IMR-90 (cell line): ENCODE measurements around the gene PTPRK. TPM values are rescaled to one million over a fixed set of nuclear protein-coding genes. Genes with fewer than 3 reads are reported as not detected.

Source experiments
- ATAC-seq: fragments of 200-7000 bp; cut with Tn5 transposase; 2 replicates; pipeline ENCODE4 v1.9.1; 2020; ENCODE audit warnings: low read depth, mild to moderate bottlenecking, moderate library complexity
- BruUV-seq: library from RNA; stranded (reverse); fragments of 400-500 nt; replicated peaks from 2 replicates; lab custom pipeline; 2021; lab: Mats Ljungman, UMichigan
- CTCF ChIA-PET: fragments of 300-600 bp; formaldehyde crosslinking; extraction: SDS; loops from one replicate; lab custom pipeline; 2021; ENCODE audit warnings: antibody characterized with exemption; lab: Yijun Ruan, JAX
- POLR2A ChIA-PET: fragments of 300-600 bp; sonication (Branson Sonifier 250); formaldehyde crosslinking; loops from one replicate; lab custom pipeline; 2022; ENCODE audit warnings: antibody characterized with exemption; ENCODE audit not compliant: unreplicated experiment; lab: Charles Lee
- DNase-seq: peaks from one replicate; pipeline ENCODE4 v3.0.0; 2013
- H2AFZ ChIP-seq: replicated peaks from 2 replicates; pipeline ENCODE3; 2013; ENCODE audit warnings: low read length, mild to moderate bottlenecking; ENCODE audit not compliant: poor library complexity
- H2AK5ac ChIP-seq: 2 replicates; pipeline ENCODE4 v1.6.1; 2013; ENCODE audit warnings: low read depth, low read length, inconsistent platforms
- H2AK9ac ChIP-seq: replicated peaks from 2 replicates; pipeline ENCODE3; 2013; ENCODE audit warnings: mild to moderate bottlenecking, low read depth, low read length, moderate library complexity; ENCODE audit not compliant: poor library complexity
- H2BK120ac ChIP-seq: 2 replicates; pipeline ENCODE4 v1.6.1; 2013; ENCODE audit warnings: low read depth, low read length, inconsistent platforms
- H2BK15ac ChIP-seq: 3 replicates; pipeline ENCODE4 v1.6.1; 2013; ENCODE audit warnings: low read depth, low read length, inconsistent platforms
- H2BK20ac ChIP-seq: 2 replicates; pipeline ENCODE4 v1.6.1; 2013; ENCODE audit warnings: low read depth, mild to moderate bottlenecking, inconsistent platforms, low read length, moderate library complexity
- H2BK5ac ChIP-seq: 2 replicates; pipeline ENCODE4 v1.6.1; 2013; ENCODE audit warnings: mild to moderate bottlenecking, low read depth, low read length, inconsistent platforms; ENCODE audit not compliant: poor library complexity, severe bottlenecking
- H3K14ac ChIP-seq: replicated peaks from 2 replicates; pipeline ENCODE4 v1.6.1; 2013; ENCODE audit warnings: low read depth, low read length, inconsistent platforms
- H3K18ac ChIP-seq: 2 replicates; pipeline ENCODE4 v1.6.1; 2013; ENCODE audit warnings: low read depth, low read length, control low read depth
- H3K23ac ChIP-seq: 2 replicates; pipeline ENCODE4 v1.6.1; 2013; ENCODE audit warnings: low read depth, low read length, inconsistent platforms
- H3K27ac ChIP-seq: 2 replicates; pipeline ENCODE4 v1.5.1; 2013; ENCODE audit warnings: mild to moderate bottlenecking, control low read depth, low read length; ENCODE audit not compliant: insufficient read depth
- H3K27me3 ChIP-seq: 2 replicates; pipeline ENCODE4 v1.6.1; 2013; ENCODE audit warnings: low read length; ENCODE audit not compliant: control insufficient read depth, insufficient read depth
- H3K36me3 ChIP-seq: 2 replicates; pipeline ENCODE4 v1.6.1; 2013; ENCODE audit warnings: low read length, mixed read lengths; ENCODE audit not compliant: control insufficient read depth, insufficient read depth
- H3K4ac ChIP-seq: 2 replicates; pipeline ENCODE4 v1.6.1; 2013; ENCODE audit warnings: low read depth, low read length, inconsistent platforms
- H3K4me1 ChIP-seq: 2 replicates; pipeline ENCODE4 v1.6.1; 2013; ENCODE audit warnings: low read length, mixed read lengths; ENCODE audit not compliant: control insufficient read depth, insufficient read depth
- H3K4me2 ChIP-seq: 2 replicates; pipeline ENCODE4 v1.6.1; 2013; ENCODE audit warnings: low read depth, mild to moderate bottlenecking, control low read depth, low read length, moderate library complexity
- H3K4me3 ChIP-seq: 2 replicates; pipeline ENCODE4 v1.5.1; 2013; ENCODE audit warnings: low read depth, mild to moderate bottlenecking, control low read depth, low read length, moderate library complexity; ENCODE audit not compliant: insufficient read depth
- H3K56ac ChIP-seq: 2 replicates; pipeline ENCODE4 v1.6.1; 2013; ENCODE audit warnings: low read length, inconsistent platforms; ENCODE audit not compliant: insufficient read depth; ENCODE audit errors: extremely low read depth
- H3K79me1 ChIP-seq, 2 experiments: 2 replicates each; pipeline ENCODE4 v1.6.1; 2013; ENCODE audit warnings: low read length in 2 of 2, inconsistent platforms in 1 of 2, low read depth in 1 of 2
- H3K9ac ChIP-seq: 2 replicates; pipeline ENCODE4 v1.6.1; 2013; ENCODE audit warnings: low read depth, low read length, control low read depth
- H3K9me1 ChIP-seq: 2 replicates; pipeline ENCODE4 v1.6.1; 2013; ENCODE audit warnings: low read length, inconsistent platforms; ENCODE audit not compliant: insufficient read depth
- H3K9me3 ChIP-seq: 2 replicates; pipeline ENCODE4 v1.6.1; 2013; ENCODE audit warnings: low read length; ENCODE audit not compliant: control insufficient read depth, insufficient read depth
- H4K20me1 ChIP-seq: 2 replicates; pipeline ENCODE4 v1.6.1; 2013; ENCODE audit warnings: low read length, inconsistent platforms; ENCODE audit not compliant: insufficient read depth
- H4K5ac ChIP-seq: 2 replicates; pipeline ENCODE4 v1.6.1; 2013; ENCODE audit warnings: mild to moderate bottlenecking, low read depth, low read length, control low read depth
- H4K8ac ChIP-seq, 2 experiments: 2 replicates each; pipeline ENCODE4 v1.6.1; 2013; ENCODE audit warnings: low read depth in 2 of 2, low read length in 2 of 2, control low read depth in 1 of 2, inconsistent platforms in 1 of 2
- H4K91ac ChIP-seq: 2 replicates; pipeline ENCODE4 v1.6.1; 2013; ENCODE audit warnings: low read depth, low read length, inconsistent platforms; ENCODE audit not compliant: insufficient read depth
- BHLHE40 ChIP-seq: fragments of 150-350 bp; IDR thresholded peaks from 2 replicates; pipeline ENCODE4 v1.6.1; 2016; ENCODE audit warnings: mild to moderate bottlenecking, low read depth, low read length
- CEBPB ChIP-seq: IDR thresholded peaks from 2 replicates; pipeline ENCODE4 v1.6.1; 2012; ENCODE audit warnings: low read depth, low read length, improper control_type of control experiment
- CHD1 ChIP-seq: IDR thresholded peaks from 2 replicates; pipeline ENCODE4 v1.6.1; 2012; ENCODE audit warnings: low read depth, low read length, improper control_type of control experiment
- FOS ChIP-seq: fragments of 150-350 bp; IDR thresholded peaks from 2 replicates; pipeline ENCODE4 v1.6.1; 2016; ENCODE audit warnings: low read depth, low read length
- MAFK ChIP-seq: IDR thresholded peaks from 2 replicates; pipeline ENCODE4 v1.6.1; 2012; ENCODE audit warnings: low read depth, low read length, improper control_type of control experiment
- MAZ ChIP-seq: IDR thresholded peaks from 2 replicates; pipeline ENCODE4 v1.6.1; 2012; ENCODE audit warnings: low read depth, mild to moderate bottlenecking, low read length, improper control_type of control experiment, moderate library complexity, borderline replicate concordance
- MXI1 ChIP-seq: IDR thresholded peaks from 2 replicates; pipeline ENCODE4 v1.6.1; 2012; ENCODE audit warnings: low read depth, mild to moderate bottlenecking, low read length, moderate library complexity, borderline replicate concordance
- NFE2L2 ChIP-seq: fragments of 150-350 bp; IDR thresholded peaks from 2 replicates; pipeline ENCODE4 v1.6.1; 2016; ENCODE audit warnings: low read depth, mild to moderate bottlenecking, low read length
- POLR2A ChIP-seq: IDR thresholded peaks from 2 replicates; pipeline ENCODE4 v1.6.1; 2012; ENCODE audit warnings: mild to moderate bottlenecking, low read depth, low read length
- RAD21 ChIP-seq: IDR thresholded peaks from 2 replicates; pipeline ENCODE4 v1.6.1; 2012; ENCODE audit warnings: low read length, improper control_type of control experiment
- RCOR1 ChIP-seq: IDR thresholded peaks from 2 replicates; pipeline ENCODE4 v1.6.1; 2012; ENCODE audit warnings: mild to moderate bottlenecking, low read length, improper control_type of control experiment; ENCODE audit not compliant: insufficient replicate concordance
- RFX5 ChIP-seq: IDR thresholded peaks from 2 replicates; pipeline ENCODE4 v1.8.0; 2012; ENCODE audit warnings: low read depth, mild to moderate bottlenecking, low read length, moderate library complexity
- SMC3 ChIP-seq: fragments of 150-350 bp; IDR thresholded peaks from 2 replicates; pipeline ENCODE4 v1.6.1; 2016; ENCODE audit warnings: low read depth, mild to moderate bottlenecking, antibody characterized with exemption, low read length, moderate library complexity
- USF2 ChIP-seq: fragments of 150-350 bp; IDR thresholded peaks from 2 replicates; pipeline ENCODE4 v1.6.1; 2017; ENCODE audit warnings: mild to moderate bottlenecking, antibody characterized with exemption, low read length, low read depth
- dilution Hi-C: fragments of 300-500 bp; cut with HindIII; formaldehyde crosslinking; loops from one replicate; pipeline ENCODE4 v1.14.3; 2018; ENCODE audit warnings: low sequenced_read_pairs; ENCODE audit not compliant: unreplicated experiment
- in situ Hi-C: fragments of 300-500 bp; cut with MboI; formaldehyde crosslinking; loops from 3 replicates; pipeline ENCODE4 v1.14.3; 2019; ENCODE audit warnings: low sequenced_read_pairs, inconsistent platforms, mixed read lengths
- intact Hi-C: fragments of 100-400 bp; cut with micrococcal nuclease; formaldehyde crosslinking; loops from 2 replicates; pipeline ENCODE4 v1.10.0; 2022
- polyA plus RNA-seq, 3 experiments: library from polyadenylated mRNA; depleted of rRNA; stranded (reverse); fragments of >200 nt; gene quantifications; 2 replicates each; pipeline ENCODE4 v1.2.3, GENCODE V29; 2012; ENCODE audit warnings: low replicate concordance in 1 of 3
- total RNA-seq: library from RNA; depleted of rRNA; stranded (reverse); fragments of >200 nt; gene quantifications from 2 replicates; pipeline ENCODE4 v1.2.3, GENCODE V29; 2012
- TF ChIP-seq, protein P1 (sequence below): fragments of 150-350 bp; IDR thresholded peaks from 2 replicates; pipeline ENCODE4 v1.6.1; 2016; ENCODE audit warnings: low read depth, mild to moderate bottlenecking, low read length, moderate library complexity, borderline replicate concordance
- TF ChIP-seq, protein P2 (sequence below): conservative IDR thresholded peaks from 2 replicates; pipeline ENCODE4 v1.5.1; 2012; ENCODE audit warnings: mild to moderate bottlenecking, low read depth, low read length, improper control_type of control experiment

The PTPRK gene
- total and polyA plus RNA-seq, 2 of the 4 experiments (the other 2 are of a cell fraction) = 18.0 to 80.8 TPM

GRCh38 chr6:128179876-128180438 lies 340.4 kb downstream of the PTPRK start:
- Histone ChIP-seq H3K4me2 (no peak overlapping the region), H3K4me3 (no peak overlapping the region), H4K5ac (no peak overlapping the region), H3K56ac (no peak overlapping the region), H2AFZ (no peak overlapping the region), H2BK20ac (no peak overlapping the region), H3K27ac (no peak overlapping the region), H3K36me3 (peaks cover 3% of the 10 kb centered on the region), H3K9me1 (peaks cover 6% of the 10 kb centered on the region), H3K4me1 (no peaks in the 10 kb centered on the region), H2BK15ac (no peak overlapping the region), H2AK5ac (no peak overlapping the region), H3K23ac (no peak overlapping the region), H3K79me1 (peaks cover 2 to 25% of the 10 kb centered on the region in 2 experiments; a peak in 3 of 4 replicates), H3K9me3 (no peaks in the 10 kb centered on the region), H3K27me3 (no peaks in the 10 kb centered on the region), H4K91ac (no peak overlapping the region), H2BK120ac (no peak overlapping the region), H4K20me1 (no peaks in the 10 kb centered on the region), H2AK9ac (no peak overlapping the region), H3K14ac (no peak overlapping the region), H3K4ac (no peak overlapping the region), H2BK5ac (no peak overlapping the region), H4K8ac (no peak overlapping the region), H3K9ac (no peak overlapping the region), H3K18ac (no peak overlapping the region)
- ATAC-seq = no peak
- dilution Hi-C loops = no loop called here
- in situ Hi-C loops = no loop called here
- CTCF ChIA-PET = no interaction called here
- POLR2A ChIA-PET = no interaction called here
- no peak for TF ChIP-seq RAD21
- TF ChIP-seq NFE2L2 = no peak
- no peak for TF ChIP-seq CEBPB
- no peak for TF ChIP-seq RCOR1
- TF ChIP-seq, protein P1, sequence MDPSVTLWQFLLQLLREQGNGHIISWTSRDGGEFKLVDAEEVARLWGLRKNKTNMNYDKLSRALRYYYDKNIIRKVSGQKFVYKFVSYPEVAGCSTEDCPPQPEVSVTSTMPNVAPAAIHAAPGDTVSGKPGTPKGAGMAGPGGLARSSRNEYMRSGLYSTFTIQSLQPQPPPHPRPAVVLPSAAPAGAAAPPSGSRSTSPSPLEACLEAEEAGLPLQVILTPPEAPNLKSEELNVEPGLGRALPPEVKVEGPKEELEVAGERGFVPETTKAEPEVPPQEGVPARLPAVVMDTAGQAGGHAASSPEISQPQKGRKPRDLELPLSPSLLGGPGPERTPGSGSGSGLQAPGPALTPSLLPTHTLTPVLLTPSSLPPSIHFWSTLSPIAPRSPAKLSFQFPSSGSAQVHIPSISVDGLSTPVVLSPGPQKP = no peak
- TF ChIP-seq POLR2A = no peak
- TF ChIP-seq, protein P2, sequence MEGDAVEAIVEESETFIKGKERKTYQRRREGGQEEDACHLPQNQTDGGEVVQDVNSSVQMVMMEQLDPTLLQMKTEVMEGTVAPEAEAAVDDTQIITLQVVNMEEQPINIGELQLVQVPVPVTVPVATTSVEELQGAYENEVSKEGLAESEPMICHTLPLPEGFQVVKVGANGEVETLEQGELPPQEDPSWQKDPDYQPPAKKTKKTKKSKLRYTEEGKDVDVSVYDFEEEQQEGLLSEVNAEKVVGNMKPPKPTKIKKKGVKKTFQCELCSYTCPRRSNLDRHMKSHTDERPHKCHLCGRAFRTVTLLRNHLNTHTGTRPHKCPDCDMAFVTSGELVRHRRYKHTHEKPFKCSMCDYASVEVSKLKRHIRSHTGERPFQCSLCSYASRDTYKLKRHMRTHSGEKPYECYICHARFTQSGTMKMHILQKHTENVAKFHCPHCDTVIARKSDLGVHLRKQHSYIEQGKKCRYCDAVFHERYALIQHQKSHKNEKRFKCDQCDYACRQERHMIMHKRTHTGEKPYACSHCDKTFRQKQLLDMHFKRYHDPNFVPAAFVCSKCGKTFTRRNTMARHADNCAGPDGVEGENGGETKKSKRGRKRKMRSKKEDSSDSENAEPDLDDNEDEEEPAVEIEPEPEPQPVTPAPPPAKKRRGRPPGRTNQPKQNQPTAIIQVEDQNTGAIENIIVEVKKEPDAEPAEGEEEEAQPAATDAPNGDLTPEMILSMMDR = no peak
- no peak for TF ChIP-seq MXI1
- no peak for TF ChIP-seq RFX5
- TF ChIP-seq MAZ = no peak
- TF ChIP-seq USF2 = no peak
- TF ChIP-seq CHD1 = no peak
- no peak for TF ChIP-seq BHLHE40
- TF ChIP-seq FOS = no peak
- no peak for TF ChIP-seq MAFK
- TF ChIP-seq SMC3 = no peak
- intact Hi-C loops = loop anchor here (10.0 kb wide), 2 partner anchors 325 to 335 kb away; no protein-coding TSS in a partner anchor
- no peak for DNase-seq
- no TSS peak for BruUV-seq
